Right lobe of liver (tissue), 6 donors: ENCODE results near the gene ARHGAP15. TPM values are rescaled to one million over a fixed set of nuclear protein-coding genes. Genes with fewer than 3 reads are reported as not detected.

ENCODE experiments used
- ATAC-seq, 4 donors: fragments of 200-7000 bp; cut with Tn5 transposase; one replicate each; pipeline ENCODE4 v1.9.1; 2020; ENCODE audit warnings: mild to moderate bottlenecking in 4 of 4, moderate library complexity in 4 of 4
- DNase-seq, 3 donors: peaks; one replicate each; pipeline ENCODE4 v3.0.0-alpha.2; 2020
- H3K27ac ChIP-seq, 3 donors: fragments of 200-600 bp; one replicate each; pipeline ENCODE4 v1.8.0; 2022
- H3K27me3 ChIP-seq, 2 donors: fragments of 200-600 bp; one replicate each; pipeline ENCODE4 v1.8.0; 2022
- H3K36me3 ChIP-seq, 4 donors: fragments of 200-600 bp; sonication (generic) in 1 of 4; one replicate each; pipeline versions ENCODE4 v1.5.1 to v1.8.0; 2017 to 2022; ENCODE audit warnings: control low read depth in 1 of 4
- H3K4me1 ChIP-seq, 4 donors: fragments of 200-600 bp; sonication (generic) in 1 of 4; one replicate each; pipeline versions ENCODE4 v1.5.1 to v1.8.0; 2017 to 2022; ENCODE audit warnings: control low read depth in 1 of 4
- H3K4me3 ChIP-seq, 3 donors: fragments of 200-600 bp; one replicate each; pipeline ENCODE4 v1.8.0; 2022
- H3K9me3 ChIP-seq, 4 donors: fragments of 200-600 bp; sonication (generic) in 1 of 4; one replicate each; pipeline versions ENCODE4 v1.5.1 to v1.8.0; 2017 to 2022; ENCODE audit warnings: control low read depth in 1 of 4
- CTCF ChIP-seq, 4 donors: fragments of 200-600 bp in 3 of 4; fragments of 450-650 bp in 1 of 4; IDR thresholded peaks; one replicate each; pipeline versions ENCODE4 v1.5.1 to v1.8.0; 2016 to 2022; ENCODE audit warnings: antibody characterized with exemption in 4 of 4, mild to moderate bottlenecking in 2 of 4
- POLR2A ChIP-seq: fragments of 450-650 bp; IDR thresholded peaks from one replicate; pipeline ENCODE4 v1.6.1; 2017; ENCODE audit warnings: antibody characterized with exemption, mild to moderate bottlenecking
- WGBS: methylation state at CpG from one replicate; pipeline ENCODE4 v1.1.6; 2018; ENCODE audit warnings: low coverage, low lambda C conversion rate; ENCODE audit not compliant: insufficient coverage; ENCODE audit errors: missing lambda C conversion rate; 5-methylcytosine and 5-hydroxymethylcytosine counted together
- intact Hi-C, 2 donors: fragments of 100-400 bp; cut with DNase I; formaldehyde crosslinking; loops; one replicate each; pipeline versions ENCODE4 v1.11.2 to v1.14.1; 2022
- total RNA-seq, 6 experiments: library from RNA; depleted of rRNA in 2 of 6; stranded (reverse); fragments of >200 nt in 2 of 6; fragmentation: NEBNext Ultra II Directional in 3 of 6; extraction: Animal tissue kit (Norgen Biotek cat#: 25700) in 3 of 6; gene quantifications; one replicate each; pipeline versions ENCODE4 v1.1.0 to v1.2.4, GENCODE V29; 2016 to 2023
- donor health status: DM: no; HTN: yes; CAD: no.
- donor health status: DM: no; HTN: no; CAD: no.
- donor health status: DM: no; HTN: no; CAD: no.
- donor health status: DM: no; HTN: yes; CAD: no.
- donor health status: DM: no; HTN: yes; CAD: no.

The ARHGAP15 gene
- total RNA-seq, 6 experiments from 2014 or later: 3.3 to 8.2 (median 6.6) TPM

DNA sequence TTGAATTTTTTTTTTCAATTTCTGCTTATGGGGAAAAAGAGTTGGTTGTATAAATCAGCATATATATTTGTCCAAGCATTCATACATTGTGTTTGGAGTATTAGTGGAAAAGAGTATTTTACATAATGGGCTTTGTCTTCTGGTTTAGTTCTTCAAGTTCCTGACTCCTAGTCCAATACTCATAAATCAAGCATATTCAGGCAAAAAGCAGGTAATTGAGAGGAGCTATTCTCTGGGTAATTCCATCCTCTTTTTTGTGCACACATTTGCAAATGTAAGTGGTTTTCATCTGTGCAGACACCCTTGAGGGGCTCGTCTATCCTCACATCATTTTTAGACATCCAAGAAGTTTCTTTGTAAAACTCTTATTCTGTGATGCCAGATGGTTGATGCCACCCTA lies 337.2 kb downstream of the ARHGAP15 start:
- intact Hi-C loops: no loop called here

GRCh38 chr2:143467011-143467410 lies 337.8 kb downstream of the ARHGAP15 start:
- WGBS: 80% methylated on average over 3 of the region's 3 CpGs
- DNase-seq: no peak
- intact Hi-C loops: no loop called here

More for the DNA sequence above, 337.2 kb downstream of the ARHGAP15 start:
- DNase-seq (no peak), ATAC-seq (no peak)
- WGBS: 79% methylated on average over 1 of the region's 1 CpG
- Histone ChIP-seq H3K27ac (no peak overlapping the region), H3K4me3 (no peak overlapping the region), H3K9me3 (no peaks in the 10 kb centered on the region), H3K36me3 (no peaks in the 10 kb centered on the region), H3K4me1 (no peaks in the 10 kb centered on the region), H3K27me3 (no peaks in the 10 kb centered on the region)
- TF ChIP-seq POLR2A: no peak
- no peak for TF ChIP-seq CTCF (IDR thresholded peaks at IDR 0.05)

DNA sequence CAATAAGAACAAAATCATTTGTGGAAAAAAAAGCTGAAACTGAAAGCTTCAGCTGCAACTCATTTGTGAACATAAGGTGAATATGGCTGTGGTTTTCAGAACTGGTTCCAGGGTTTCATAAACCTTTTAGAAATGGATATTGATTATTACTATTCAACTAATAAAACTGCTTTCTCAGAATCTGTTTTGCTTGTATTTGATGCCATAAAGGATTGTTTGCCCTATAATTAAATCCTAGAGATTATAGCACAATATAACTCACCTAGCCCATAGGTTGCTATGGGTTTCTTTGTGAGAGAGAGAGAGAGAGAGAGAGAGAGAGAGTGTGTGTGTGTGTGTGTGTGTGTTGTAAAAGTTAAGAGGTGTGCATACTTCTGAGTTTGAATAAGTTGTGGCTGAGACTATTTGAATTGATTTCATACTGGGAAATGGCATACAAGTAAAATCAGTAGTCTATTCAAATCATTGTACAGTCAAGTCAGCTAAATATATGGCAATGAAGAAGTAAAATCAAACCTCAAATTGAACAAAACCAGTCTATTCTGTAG lies 339.2 kb downstream of the ARHGAP15 start:
- H3K9me3 ChIP-seq: no peaks in the 10 kb centered on the region
- H3K4me3 ChIP-seq: no peak overlapping the region
- intact Hi-C loops: no loop called here
- no peaks in the 10 kb centered on the region for H3K36me3 ChIP-seq
- ATAC-seq: no peak
- no peaks in the 10 kb centered on the region for H3K27me3 ChIP-seq
- no peak for DNase-seq
- H3K27ac ChIP-seq: no peak overlapping the region
- no peak for TF ChIP-seq CTCF (IDR thresholded peaks at IDR 0.05)
- TF ChIP-seq POLR2A: no peak
- H3K4me1 ChIP-seq: no peaks in the 10 kb centered on the region

More at GRCh38 chr2:143467011-143467410, 337.8 kb downstream of the ARHGAP15 start:
- Histone ChIP-seq H3K4me1 (no peaks in the 10 kb centered on the region), H3K27ac (no peak overlapping the region), H3K4me3 (no peak overlapping the region), H3K27me3 (no peaks in the 10 kb centered on the region), H3K36me3 (no peaks in the 10 kb centered on the region), H3K9me3 (no peaks in the 10 kb centered on the region)
- ATAC-seq: no peak
- TF ChIP-seq CTCF (IDR thresholded peaks at IDR 0.05): no peak
- TF ChIP-seq POLR2A: no peak

DNA sequence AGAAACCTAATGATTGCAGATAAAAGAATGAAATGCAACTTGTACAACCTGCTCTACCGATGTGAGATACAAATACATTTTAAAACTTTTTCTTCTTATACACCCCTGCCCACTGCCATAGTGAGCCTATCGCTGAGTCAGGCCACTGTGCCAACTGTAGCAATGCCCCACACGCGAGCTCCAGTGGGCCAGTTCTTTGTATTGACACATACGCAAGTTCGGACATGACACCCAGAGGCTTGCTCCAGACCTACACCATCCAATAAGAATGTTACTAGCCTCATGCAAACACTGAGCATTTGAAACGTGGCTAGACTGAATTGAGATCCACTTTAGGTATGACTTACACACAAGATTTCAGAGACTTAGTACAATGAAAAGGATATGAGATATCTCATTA lies 340.1 kb downstream of the ARHGAP15 start:
- DNase-seq: no peak
- Histone ChIP-seq H3K36me3 (no peaks in the 10 kb centered on the region), H3K27ac (no peak overlapping the region), H3K4me1 (no peaks in the 10 kb centered on the region), H3K27me3 (no peaks in the 10 kb centered on the region), H3K4me3 (no peak overlapping the region), H3K9me3 (no peaks in the 10 kb centered on the region)
- no peak for TF ChIP-seq POLR2A
- no peak for TF ChIP-seq CTCF (IDR thresholded peaks at IDR 0.05)
- intact Hi-C loops: no loop called here
- no peak for ATAC-seq
- 66% methylated on average over 4 of the region's 7 CpGs for WGBS

GRCh38 chr2:143471550-143471949 lies 342.3 kb downstream of the ARHGAP15 start:
- intact Hi-C loops: no loop called here
- H3K36me3 ChIP-seq: no peaks in the 10 kb centered on the region
- DNase-seq (no peak), ATAC-seq (no peak)
- H3K9me3 ChIP-seq: no peaks in the 10 kb centered on the region
- 60% methylated on average over 1 of the region's 1 CpG for WGBS
- H3K4me3 ChIP-seq: no peak overlapping the region
- TF ChIP-seq CTCF (IDR thresholded peaks at IDR 0.05) (no peak), POLR2A (no peak)
- H3K4me1 ChIP-seq: no peaks in the 10 kb centered on the region
- H3K27me3 ChIP-seq: no peaks in the 10 kb centered on the region
- no peak overlapping the region for H3K27ac ChIP-seq
